H1 (cell line): ENCODE data around the gene PTRH1. TPM values are rescaled to one million over a fixed set of nuclear protein-coding genes. Genes with fewer than 3 reads are reported as not detected.

Source experiments
- CTCF ChIA-PET: fragments of 300-600 bp; sonication (Branson Sonifier 250); formaldehyde crosslinking; loops from one replicate; lab custom pipeline; 2021; ENCODE audit not compliant: partially characterized antibody; lab: Charles Lee
- POLR2A ChIA-PET: fragments of 300-600 bp; sonication (Branson Sonifier 250); formaldehyde crosslinking; loops from one replicate; lab custom pipeline; 2021; ENCODE audit warnings: inconsistent platforms; ENCODE audit not compliant: partially characterized antibody; lab: Charles Lee
- DNase-seq, 2 experiments: peaks; one replicate each; pipeline versions ENCODE4 v3.0.0 to v3.0.0-alpha.2; 2010 to 2022; ENCODE audit warnings: low spot score in 2 of 2, low read depth in 1 of 2, mixed read lengths in 1 of 2
- FAIRE-seq: peaks from 2 replicates; lab custom pipeline; 2011; peaks lifted over from hg19 to GRCh38; lab: Jason Lieb, UNC
- H2AFZ ChIP-seq: 2 replicates; pipeline ENCODE4 v1.8.1; 2012; ENCODE audit warnings: low read length, inconsistent platforms
- H2AK5ac ChIP-seq: 2 replicates; pipeline ENCODE4 v1.6.1; 2013; ENCODE audit warnings: low read depth, low read length
- H2BK120ac ChIP-seq: replicated peaks from 2 replicates; pipeline ENCODE3; 2013; ENCODE audit warnings: low read depth, low read length, inconsistent platforms
- H2BK12ac ChIP-seq: 2 replicates; pipeline ENCODE4 v1.6.1; 2013; ENCODE audit warnings: low read depth, low read length
- H2BK15ac ChIP-seq: 2 replicates; pipeline ENCODE4 v1.6.1; 2013; ENCODE audit warnings: low read length
- H2BK20ac ChIP-seq: 2 replicates; pipeline ENCODE4 v1.6.1; 2013; ENCODE audit warnings: low read length
- H2BK5ac ChIP-seq: 2 replicates; pipeline ENCODE4 v1.6.1; 2013; ENCODE audit warnings: low read depth, low read length
- H3K14ac ChIP-seq: 2 replicates; pipeline ENCODE4 v1.6.1; 2013; ENCODE audit warnings: inconsistent platforms; ENCODE audit not compliant: insufficient read length
- H3K18ac ChIP-seq: 2 replicates; pipeline ENCODE4 v1.6.1; 2013; ENCODE audit warnings: low read length; ENCODE audit errors: extremely low read depth
- H3K23ac ChIP-seq: 2 replicates; pipeline ENCODE4 v1.6.1; 2013; ENCODE audit warnings: inconsistent platforms; ENCODE audit not compliant: insufficient read length
- H3K23me2 ChIP-seq: 2 replicates; pipeline ENCODE4 v1.6.1; 2013; ENCODE audit warnings: low read depth, low read length
- H3K27ac ChIP-seq: 2 replicates; pipeline ENCODE4 v1.6.1; 2011; ENCODE audit warnings: low read depth, low read length, inconsistent platforms
- H3K27me3 ChIP-seq, 4 experiments: replicated peaks in 1 of 4; 1 replicate in 1 of 4; 2 replicates in 3 of 4; pipeline versions ENCODE4 v1.6.1 to v1.8.1; 2011 to 2013; ENCODE audit warnings: low read length in 3 of 4, mild to moderate bottlenecking in 3 of 4, inconsistent platforms in 2 of 4, mixed read lengths in 2 of 4, moderate library complexity in 1 of 4; ENCODE audit not compliant: control insufficient read depth in 3 of 4, insufficient read depth in 3 of 4; ENCODE audit errors: extremely low read depth in 1 of 4
- H3K36me3 ChIP-seq, 4 experiments: 2 replicates each; pipeline versions ENCODE4 v1.6.1 to v1.8.1; 2011 to 2013; ENCODE audit warnings: mild to moderate bottlenecking in 4 of 4, low read length in 3 of 4, moderate library complexity in 2 of 4, control low read depth in 1 of 4, inconsistent platforms in 1 of 4; ENCODE audit not compliant: insufficient read depth in 4 of 4, control insufficient read depth in 2 of 4
- H3K4ac ChIP-seq: replicated peaks from 2 replicates; pipeline ENCODE3; 2013; ENCODE audit warnings: low read length, low read depth, mixed read lengths, inconsistent platforms; ENCODE audit not compliant: insufficient read length
- H3K4me1 ChIP-seq, 4 experiments: replicated peaks in 1 of 4; 1 replicate in 1 of 4; 2 replicates in 3 of 4; pipeline versions ENCODE4 v1.6.1 to v1.8.1; 2011 to 2013; ENCODE audit warnings: low read length in 3 of 4, inconsistent platforms in 2 of 4, mixed read lengths in 1 of 4; ENCODE audit not compliant: insufficient read depth in 4 of 4, control insufficient read depth in 3 of 4
- H3K4me2 ChIP-seq, 2 experiments: 2 replicates each; pipeline versions ENCODE4 v1.6.1 to v1.8.1; 2011 to 2013; ENCODE audit warnings: low read depth in 2 of 2, low read length in 2 of 2, control low read depth in 1 of 2, inconsistent platforms in 1 of 2, mild to moderate bottlenecking in 1 of 2; ENCODE audit not compliant: insufficient read depth in 1 of 2
- H3K4me3 ChIP-seq, 4 experiments: fragments of 200-600, 300-600 bp in 1 of 4; sonication (generic), shearing (Covaris generic), sonication (Bioruptor Twin) in 1 of 4; 2 replicates each; pipeline versions ENCODE4 v1.5.1 to v1.8.1; 2011 to 2016; ENCODE audit warnings: low read length in 4 of 4, low read depth in 3 of 4, control low read depth in 2 of 4, inconsistent platforms in 2 of 4, mild to moderate bottlenecking in 2 of 4, mixed read lengths in 1 of 4, moderate library complexity in 1 of 4; ENCODE audit not compliant: insufficient read depth in 2 of 4; ENCODE audit errors: extremely low read depth in 1 of 4
- H3K56ac ChIP-seq: replicated peaks from 2 replicates; pipeline ENCODE3; 2013; ENCODE audit warnings: low read depth, mild to moderate bottlenecking, mixed read lengths, low read length, inconsistent platforms; ENCODE audit not compliant: insufficient read length
- H3K79me1 ChIP-seq: 2 replicates; pipeline ENCODE4 v1.6.1; 2013; ENCODE audit warnings: low read depth, low read length, control low read depth
- H3K79me2 ChIP-seq, 2 experiments: 2 replicates each; pipeline versions ENCODE4 v1.6.1 to v1.8.1; 2012 to 2013; ENCODE audit warnings: low read length in 2 of 2, mild to moderate bottlenecking in 2 of 2, inconsistent platforms in 1 of 2; ENCODE audit not compliant: insufficient read depth in 2 of 2, control insufficient read depth in 1 of 2
- H3K9ac ChIP-seq, 4 experiments: replicated peaks in 1 of 4; 1 replicate in 1 of 4; 2 replicates in 3 of 4; pipeline versions ENCODE4 v1.6.1 to v1.8.1; 2011 to 2013; ENCODE audit warnings: low read depth in 3 of 4, low read length in 3 of 4, control low read depth in 2 of 4, mild to moderate bottlenecking in 2 of 4, moderate library complexity in 2 of 4, inconsistent platforms in 1 of 4; ENCODE audit errors: extremely low read depth in 1 of 4
- H3K9me3 ChIP-seq, 2 experiments: 2 replicates each; pipeline versions ENCODE4 v1.6.1 to v1.8.1; 2012 to 2013; ENCODE audit warnings: mild to moderate bottlenecking in 2 of 2, moderate library complexity in 2 of 2, control low read depth in 1 of 2, inconsistent platforms in 1 of 2, low read depth in 1 of 2, low read length in 1 of 2, mixed read lengths in 1 of 2; ENCODE audit not compliant: insufficient read depth in 2 of 2
- H4K20me1 ChIP-seq, 2 experiments: replicated peaks in 1 of 2; 2 replicates each; pipeline versions ENCODE3 to v1.8.1; 2011 to 2013; ENCODE audit warnings: inconsistent platforms in 2 of 2, low read length in 2 of 2, mild to moderate bottlenecking in 1 of 2; ENCODE audit not compliant: insufficient read depth in 2 of 2, control insufficient read depth in 1 of 2
- H4K5ac ChIP-seq: 2 replicates; pipeline ENCODE4 v1.6.1; 2013; ENCODE audit warnings: low read length, low read depth, mixed read lengths, inconsistent platforms; ENCODE audit not compliant: insufficient read length
- H4K8ac ChIP-seq: 2 replicates; pipeline ENCODE4 v1.8.0; 2013; ENCODE audit warnings: mild to moderate bottlenecking, moderate library complexity, low read length, inconsistent platforms; ENCODE audit not compliant: insufficient read depth; ENCODE audit errors: extremely low read depth
- H4K91ac ChIP-seq: replicated peaks from 2 replicates; pipeline ENCODE3; 2013; ENCODE audit warnings: low read length, mixed read lengths, inconsistent platforms; ENCODE audit not compliant: insufficient read length
- HDAC2 ChIP-seq, 2 experiments: fragments of 300-600 bp in 1 of 2; sonication (generic) in 1 of 2; IDR thresholded peaks; 2 replicates each; pipeline ENCODE4 v1.6.1; 2011 to 2012; ENCODE audit warnings: low read depth in 2 of 2, low read length in 2 of 2, mild to moderate bottlenecking in 2 of 2, moderate library complexity in 2 of 2, borderline replicate concordance in 1 of 2, inconsistent platforms in 1 of 2
- KDM1A ChIP-seq: fragments of 200-600, 300-600 bp; sonication (generic); IDR thresholded peaks from 2 replicates; pipeline ENCODE4 v1.7.1; 2016; ENCODE audit warnings: mild to moderate bottlenecking, low read length, borderline replicate concordance
- RBBP5 ChIP-seq: IDR thresholded peaks from 2 replicates; pipeline ENCODE4 v1.7.1; 2012; ENCODE audit warnings: low read depth, mild to moderate bottlenecking, inconsistent platforms, low read length, moderate library complexity, borderline replicate concordance
- SP2 ChIP-seq: IDR thresholded peaks from 2 replicates; pipeline ENCODE4 v1.6.1; 2012; ENCODE audit warnings: mild to moderate bottlenecking, low read length, inconsistent platforms
- SRF ChIP-seq: IDR thresholded peaks from 2 replicates; pipeline ENCODE4 v1.6.1; 2011; ENCODE audit warnings: mild to moderate bottlenecking, low read depth, low read length, moderate library complexity
- TBP ChIP-seq: IDR thresholded peaks from 2 replicates; pipeline ENCODE4 v1.6.1; 2011; ENCODE audit warnings: low read depth, low read length, improper control_type of control experiment
- TEAD4 ChIP-seq: IDR thresholded peaks from 2 replicates; pipeline ENCODE4 v1.6.1; 2012; ENCODE audit warnings: low read depth, low read length, inconsistent platforms, mixed read lengths
- polyA plus RNA-seq, 7 experiments: library from polyadenylated mRNA; depleted of rRNA in 3 of 7; stranded (reverse) in 5 of 7; unstranded in 2 of 7; fragments of >200 nt in 5 of 7; fragments of 200-250 nt in 2 of 7; gene quantifications; 1 replicate in 5 of 7; 2 replicates in 1 of 7; 4 replicates in 1 of 7; pipeline versions ENCODE4 v1.2.1 to v1.2.3, GENCODE V29; 2011 to 2013; ENCODE audit warnings: missing spikeins in 2 of 7, mixed read lengths in 2 of 7
- total RNA-seq: library from RNA; stranded (reverse); fragmentation: NEBNext Ultra II Directional; extraction: Animal tissue kit (Norgen Biotek cat#: 25700); gene quantifications from 2 replicates; pipeline ENCODE4 v1.2.1, GENCODE V29; 2021

Gene PTRH1
- total and polyA plus RNA-seq, 2 of the 8 experiments (the other 6 are each of a cell fraction or from before 2014, with no cell fraction given) = 11.1 to 19.8 TPM

- Histone ChIP-seq H2BK5ac (no peak overlapping the region), H3K23me2 (peaks cover 3% of the 10 kb centered on the region; the same call in 1 of the 2 replicates), H3K4me3 (no peak overlapping the region), H2BK20ac (0 out of 2 replicates have a peak overlapping the region, but pooled peaks have one; percentile 10), H3K4me2 (no peak overlapping the region), H2AK5ac (no peak overlapping the region), H4K8ac (no peak overlapping the region), H3K4ac (no peak overlapping the region), H4K5ac (no peak overlapping the region), H2BK12ac (peak overlapping the region; percentile 83; the same call in 1 of the 2 replicates), H3K79me1 (no peaks in the 10 kb centered on the region), H3K9me3 (no peaks in the 10 kb centered on the region), H3K14ac (no peak overlapping the region), H3K27me3 (no peaks in the 10 kb centered on the region), H3K56ac (no peak overlapping the region), H4K20me1 (no peaks in the 10 kb centered on the region), H3K27ac (no peak overlapping the region), H3K79me2 (no peaks in the 10 kb centered on the region), H2BK15ac (peak overlapping the region; percentile 4; the same call in 1 of the 2 replicates), H3K23ac (no peak overlapping the region), H3K36me3 (no peaks in the 10 kb centered on the region), H3K18ac (no peak overlapping the region), H4K91ac (no peak overlapping the region), H3K9ac (no peak overlapping the region), H3K4me1 (peaks cover 0 to 23% (median 16%) of the 10 kb centered on the region in 4 experiments; a peak in 6 of 7 replicates), H2AFZ (no peak overlapping the region), H2BK120ac (no peak overlapping the region)
- FAIRE-seq = no peak
- no peak for DNase-seq
- POLR2A ChIA-PET = no interaction called here
- CTCF ChIA-PET = interaction anchor here (1.0 to 1.6 kb wide), 2 partner anchors 9 to 14 kb away, joined by 3 to 5 read pairs; partner anchors contain the start of gene TOR2A
- TF ChIP-seq SP2 = no peak
- TF ChIP-seq TEAD4 = no peak
- no peak for TF ChIP-seq RBBP5
- no peak for TF ChIP-seq HDAC2 (IDR thresholded peaks at IDR 0.05; ENCODE audit: borderline replicate concordance in 1 of 2, low read depth in 2 of 2, low read length in 2 of 2)
- no peak for TF ChIP-seq KDM1A
- TF ChIP-seq TBP = no peak
- no peak for TF ChIP-seq SRF
Measured at GRCh38 chr9:127720865-127721227, 5.4 kb upstream of the PTRH1 start.
